Ectodermal cell (in vitro differentiated cells): ENCODE results near the gene RAB27B.

Experiments used
- H3K27ac ChIP-seq: 2 replicates; pipeline ENCODE4 v1.7.0; 2013; ENCODE audit warnings: mild to moderate bottlenecking, low read depth, low read length; ENCODE audit not compliant: insufficient read depth, poor library complexity, severe bottlenecking
- H3K27me3 ChIP-seq: 2 replicates; pipeline ENCODE4 v1.7.0; 2013; ENCODE audit warnings: mild to moderate bottlenecking, low read length; ENCODE audit not compliant: insufficient read depth, control insufficient read depth, poor library complexity, severe bottlenecking
- H3K36me3 ChIP-seq: one replicate; pipeline ENCODE4 v1.7.0; 2013; ENCODE audit warnings: low read length; ENCODE audit not compliant: control insufficient read depth, insufficient read depth
- H3K4me1 ChIP-seq: one replicate; pipeline ENCODE4 v1.7.0; 2013; ENCODE audit warnings: low read length; ENCODE audit not compliant: control insufficient read depth, insufficient read depth
- H3K4me3 ChIP-seq: 2 replicates; pipeline ENCODE4 v1.7.0; 2013; ENCODE audit warnings: low read depth, low read length, control low read depth; ENCODE audit not compliant: insufficient read depth
- H3K9me3 ChIP-seq: 2 replicates; pipeline ENCODE4 v1.7.0; 2013; ENCODE audit warnings: mild to moderate bottlenecking, low read length, moderate library complexity; ENCODE audit not compliant: control insufficient read depth
- WGBS, 2 experiments: methylation state at CpG; one replicate each; pipeline ENCODE4 v1.1.7; 2013; ENCODE audit warnings: missing lambda C conversion rate in 2 of 2; 5-methylcytosine and 5-hydroxymethylcytosine counted together

The RAB27B gene

DNA sequence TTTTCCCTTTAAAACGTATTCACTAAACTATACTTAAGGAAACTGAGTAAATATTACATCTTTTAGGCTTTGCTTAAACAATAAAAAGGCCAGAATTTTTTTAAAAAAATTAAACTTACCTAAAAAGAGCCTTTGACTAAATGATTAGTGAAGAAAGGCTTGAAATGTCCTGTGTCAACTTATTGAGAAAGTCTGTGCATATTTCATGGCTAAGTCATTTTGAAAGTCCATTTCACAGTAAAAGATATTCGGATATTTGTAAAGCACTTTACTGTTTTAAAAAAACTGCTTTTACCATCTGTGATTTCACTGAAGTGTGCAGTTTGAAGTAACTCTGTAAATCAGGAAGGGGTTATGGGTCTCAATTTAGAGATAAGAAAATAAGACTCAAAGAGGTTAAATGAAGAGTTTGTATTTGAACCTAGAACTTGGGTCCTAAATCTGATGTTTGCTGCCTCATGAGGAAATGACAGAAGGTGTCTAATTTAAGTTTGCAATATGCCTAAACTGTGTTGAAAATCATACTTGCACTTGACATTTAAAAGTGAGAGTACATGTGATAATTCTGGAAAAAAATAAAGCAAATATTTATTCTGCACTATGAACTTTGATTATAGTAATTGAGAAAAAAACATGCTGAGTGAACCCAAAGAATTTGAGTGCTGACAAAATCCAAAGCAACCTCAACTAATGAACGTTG is 50.5 kb downstream of the RAB27B start:
- 94 to 97% methylated on average over 1 to 3 of the region's 3 CpGs for WGBS, 2 experiments
- Histone ChIP-seq H3K4me3 (no peak overlapping the region), H3K27me3 (no peaks in the 10 kb centered on the region), H3K4me1 (peaks cover 7% of the 10 kb centered on the region), H3K36me3 (no peaks in the 10 kb centered on the region), H3K27ac (no peak overlapping the region), H3K9me3 (no peaks in the 10 kb centered on the region)

- no peaks in the 10 kb centered on the region for H3K9me3 ChIP-seq
- H3K4me3 ChIP-seq, result no peak overlapping the region
- H3K27me3 ChIP-seq, result no peaks in the 10 kb centered on the region
- no peaks in the 10 kb centered on the region for H3K36me3 ChIP-seq
- H3K27ac ChIP-seq, result no peak overlapping the region
- peaks cover 7% of the 10 kb centered on the region for H3K4me1 ChIP-seq
- 66 to 73% methylated on average over 4 of the region's 4 CpGs for WGBS, 2 experiments
Measured at GRCh38 chr18:54879691-54880090, 51.4 kb downstream of the RAB27B start.

GRCh38 chr18:54880395-54881105 is 52.3 kb downstream of the RAB27B start:
- WGBS, 2 experiments, result 85 to 87% methylated on average over 5 of the region's 5 CpGs
- Histone ChIP-seq H3K4me1 (peaks cover 7% of the 10 kb centered on the region), H3K27ac (no peak overlapping the region), H3K4me3 (no peak overlapping the region), H3K27me3 (no peaks in the 10 kb centered on the region), H3K36me3 (no peaks in the 10 kb centered on the region), H3K9me3 (no peaks in the 10 kb centered on the region)

- no peaks in the 10 kb centered on the region for H3K27me3 ChIP-seq
- H3K36me3 ChIP-seq, result no peaks in the 10 kb centered on the region
- H3K27ac ChIP-seq, result no peak overlapping the region
- WGBS, 2 experiments, result 93 to 97% methylated on average over 6 of the region's 6 CpGs
- peaks cover 7% of the 10 kb centered on the region for H3K4me1 ChIP-seq
- H3K4me3 ChIP-seq, result no peak overlapping the region
- no peaks in the 10 kb centered on the region for H3K9me3 ChIP-seq
Measured at GRCh38 chr18:54881229-54881768, 53.0 kb downstream of the RAB27B start.

- no peaks in the 10 kb centered on the region for H3K9me3 ChIP-seq
- H3K27ac ChIP-seq, result no peak overlapping the region
- no peaks in the 10 kb centered on the region for H3K27me3 ChIP-seq
- H3K4me1 ChIP-seq, result peaks cover 7% of the 10 kb centered on the region
- no peak overlapping the region for H3K4me3 ChIP-seq
- 57 to 74% methylated on average over 4 of the region's 4 CpGs for WGBS, 2 experiments
- no peaks in the 10 kb centered on the region for H3K36me3 ChIP-seq
Measured at GRCh38 chr18:54882318-54882717, 54.0 kb downstream of the RAB27B start.

- Histone ChIP-seq H3K36me3 (no peaks in the 10 kb centered on the region), H3K4me3 (no peak overlapping the region), H3K4me1 (peaks cover 7% of the 10 kb centered on the region), H3K27me3 (no peaks in the 10 kb centered on the region), H3K9me3 (no peaks in the 10 kb centered on the region), H3K27ac (no peak overlapping the region)
- WGBS, 2 experiments, result 94 to 95% methylated on average over 5 to 6 of the region's 6 CpGs
Measured at GRCh38 chr18:54883816-54884604, 55.7 kb downstream of the RAB27B start.

DNA sequence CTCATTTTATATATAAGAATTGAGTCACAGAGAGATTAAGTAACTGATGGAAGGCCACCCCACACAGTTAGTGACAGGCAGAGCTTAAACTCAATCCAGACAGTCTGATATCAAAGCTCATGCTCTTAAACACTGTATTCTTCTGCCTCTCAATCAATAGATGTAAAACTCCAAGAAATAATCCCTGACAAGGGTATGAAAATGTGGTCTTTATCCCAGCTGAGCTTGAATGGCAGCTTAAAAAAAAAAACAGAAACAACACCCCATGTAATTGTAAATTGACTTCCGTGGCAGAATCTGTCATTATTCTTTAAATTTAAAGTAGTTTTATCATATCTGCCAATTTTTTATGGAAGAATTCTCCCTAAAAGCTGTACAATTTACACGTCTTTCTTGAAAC is 60.1 kb downstream of the RAB27B start:
- no peaks in the 10 kb centered on the region for H3K4me1 ChIP-seq
- no peak overlapping the region for H3K27ac ChIP-seq
- H3K36me3 ChIP-seq, result no peaks in the 10 kb centered on the region
- H3K4me3 ChIP-seq, result no peak overlapping the region
- no peaks in the 10 kb centered on the region for H3K9me3 ChIP-seq
- 90% methylated on average over 2 of the region's 2 CpGs; no CpG with 5 or more reads in 1 of the 2 experiments for WGBS, 2 experiments
- no peaks in the 10 kb centered on the region for H3K27me3 ChIP-seq

DNA sequence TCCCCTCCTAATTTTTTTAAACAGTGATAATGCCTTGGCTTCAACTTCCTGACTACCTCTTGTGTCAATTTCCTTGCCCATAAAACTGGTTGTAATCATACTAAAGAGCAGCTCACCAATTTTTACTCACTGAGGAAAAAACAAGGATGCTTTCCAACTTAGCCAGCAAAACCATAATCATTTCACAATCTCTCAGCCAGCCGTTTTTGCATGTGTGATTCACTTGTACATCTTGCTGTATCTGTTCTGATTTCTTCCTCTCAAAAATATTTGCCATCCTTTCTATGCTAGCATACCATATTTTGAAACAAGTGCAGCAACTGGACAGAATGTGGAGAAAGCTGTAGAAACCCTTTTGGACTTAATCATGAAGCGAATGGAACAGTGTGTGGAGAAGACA is 60.7 kb downstream of the RAB27B start:
- Histone ChIP-seq H3K4me1 (no peaks in the 10 kb centered on the region), H3K9me3 (no peaks in the 10 kb centered on the region), H3K4me3 (no peak overlapping the region), H3K27me3 (no peaks in the 10 kb centered on the region), H3K27ac (no peak overlapping the region), H3K36me3 (no peaks in the 10 kb centered on the region)
- WGBS, 2 experiments, result 87 to 90% methylated on average over 2 of the region's 2 CpGs

DNA sequence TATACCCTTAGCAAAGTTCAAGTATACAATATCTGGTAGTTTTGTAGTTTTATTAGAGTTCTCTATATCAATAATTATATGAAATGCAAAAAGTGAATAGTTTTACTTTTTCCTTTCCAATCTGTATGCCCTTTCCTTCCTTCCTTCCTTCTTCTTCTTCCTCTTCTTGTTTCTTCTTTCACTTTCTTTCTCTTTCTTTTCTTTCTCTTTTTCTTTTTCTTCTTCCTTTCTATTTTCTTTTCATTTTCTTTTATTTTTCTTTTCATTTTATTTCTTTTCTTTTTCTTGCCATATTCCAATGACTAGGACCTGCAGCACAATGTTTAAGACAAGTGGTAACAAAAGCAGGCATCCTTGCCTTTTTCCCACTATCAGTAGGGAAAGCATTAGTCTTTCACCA is 71.2 kb downstream of the RAB27B start:
- Histone ChIP-seq H3K4me3 (no peak overlapping the region), H3K4me1 (no peaks in the 10 kb centered on the region), H3K27me3 (no peaks in the 10 kb centered on the region), H3K9me3 (no peaks in the 10 kb centered on the region), H3K27ac (no peak overlapping the region), H3K36me3 (no peaks in the 10 kb centered on the region)

DNA sequence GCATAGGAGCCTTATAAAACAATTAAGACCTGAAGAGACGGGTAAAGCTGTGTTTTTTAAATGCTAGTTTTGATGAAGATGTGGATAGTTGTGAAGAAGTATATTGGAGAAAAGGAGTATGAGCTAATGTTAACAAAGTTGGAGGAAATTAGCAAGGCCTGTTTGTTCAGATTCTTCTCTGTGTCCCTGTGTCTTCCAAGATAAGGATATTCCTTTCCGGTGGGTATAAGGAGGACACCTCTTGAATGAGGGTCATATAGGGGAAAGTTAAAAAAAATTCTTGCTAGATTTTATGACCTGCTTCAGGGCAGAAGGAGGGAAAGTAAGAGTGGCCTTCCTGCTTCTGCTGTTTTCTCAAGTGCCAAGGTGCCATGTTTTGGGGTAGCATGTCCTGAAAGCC is 72.0 kb downstream of the RAB27B start:
- WGBS, 2 experiments, result 89 to 95% methylated on average over 2 of the region's 2 CpGs
- H3K9me3 ChIP-seq, result no peaks in the 10 kb centered on the region

More for the DNA sequence above, 72.0 kb downstream of the RAB27B start:
- no peak overlapping the region for H3K4me3 ChIP-seq
- H3K27me3 ChIP-seq, result no peaks in the 10 kb centered on the region
- no peak overlapping the region for H3K27ac ChIP-seq
- no peaks in the 10 kb centered on the region for H3K36me3 ChIP-seq
- no peaks in the 10 kb centered on the region for H3K4me1 ChIP-seq
